ENCODE measurements around the gene LPCAT3.

DNA sequence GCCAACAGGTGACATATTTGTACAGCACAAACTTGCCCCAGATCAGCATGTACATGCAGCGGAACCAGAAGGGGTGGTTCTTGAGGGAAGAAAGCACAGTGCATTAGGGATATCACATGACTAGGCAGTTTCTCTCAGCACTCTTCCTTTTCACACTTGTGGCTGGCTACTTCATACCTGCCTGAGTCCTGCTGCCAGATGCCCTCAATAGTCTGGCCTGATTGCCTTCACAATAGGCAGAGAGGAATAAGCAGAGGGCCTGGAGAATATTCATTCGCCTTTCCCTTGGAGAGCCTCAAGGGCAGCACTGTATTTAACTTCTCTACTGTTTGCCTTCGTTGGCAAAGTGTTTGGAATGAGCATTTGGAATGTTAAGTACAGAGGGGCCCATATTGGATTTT, 39.7 kb downstream of the LPCAT3 start:
- TF ChIP-seq EZH2 (IDR thresholded peaks at IDR 0.05; ENCODE audit: borderline replicate concordance, low read depth, low read length, poor library complexity, severe bottlenecking): no peak
- TF ChIP-seq, protein P1, sequence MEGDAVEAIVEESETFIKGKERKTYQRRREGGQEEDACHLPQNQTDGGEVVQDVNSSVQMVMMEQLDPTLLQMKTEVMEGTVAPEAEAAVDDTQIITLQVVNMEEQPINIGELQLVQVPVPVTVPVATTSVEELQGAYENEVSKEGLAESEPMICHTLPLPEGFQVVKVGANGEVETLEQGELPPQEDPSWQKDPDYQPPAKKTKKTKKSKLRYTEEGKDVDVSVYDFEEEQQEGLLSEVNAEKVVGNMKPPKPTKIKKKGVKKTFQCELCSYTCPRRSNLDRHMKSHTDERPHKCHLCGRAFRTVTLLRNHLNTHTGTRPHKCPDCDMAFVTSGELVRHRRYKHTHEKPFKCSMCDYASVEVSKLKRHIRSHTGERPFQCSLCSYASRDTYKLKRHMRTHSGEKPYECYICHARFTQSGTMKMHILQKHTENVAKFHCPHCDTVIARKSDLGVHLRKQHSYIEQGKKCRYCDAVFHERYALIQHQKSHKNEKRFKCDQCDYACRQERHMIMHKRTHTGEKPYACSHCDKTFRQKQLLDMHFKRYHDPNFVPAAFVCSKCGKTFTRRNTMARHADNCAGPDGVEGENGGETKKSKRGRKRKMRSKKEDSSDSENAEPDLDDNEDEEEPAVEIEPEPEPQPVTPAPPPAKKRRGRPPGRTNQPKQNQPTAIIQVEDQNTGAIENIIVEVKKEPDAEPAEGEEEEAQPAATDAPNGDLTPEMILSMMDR (conservative IDR thresholded peaks at IDR 0.05; ENCODE audit: low read depth, low read length): no peak
